Subcutaneous abdominal adipose tissue (tissue), 5 donors: Measurements from ENCODE around the gene SPACA6.
"Not testable (repeated sequence)": the region's sequence is repeated elsewhere in the genome, so short reads cannot be mapped to it uniquely, and the experiment has no call there.

Source experiments
- H3K27ac ChIP-seq: one replicate; pipeline ENCODE4 v1.7.0; 2013; ENCODE audit warnings: low read depth, mild to moderate bottlenecking, inconsistent platforms, low read length, moderate library complexity
- H3K27me3 ChIP-seq, 5 donors: one replicate each; pipeline ENCODE4 v1.7.0; 2013; ENCODE audit warnings: low read length in 5 of 5, inconsistent platforms in 1 of 5; ENCODE audit not compliant: control insufficient read depth in 5 of 5, insufficient read depth in 4 of 5
- H3K36me3 ChIP-seq, 5 donors: one replicate each; pipeline ENCODE4 v1.7.0; 2013; ENCODE audit warnings: low read length in 5 of 5; ENCODE audit not compliant: control insufficient read depth in 5 of 5, insufficient read depth in 5 of 5
- H3K4me1 ChIP-seq, 5 donors: one replicate each; pipeline ENCODE4 v1.7.0; 2013; ENCODE audit warnings: low read length in 5 of 5, mild to moderate bottlenecking in 3 of 5, moderate library complexity in 1 of 5; ENCODE audit not compliant: control insufficient read depth in 5 of 5, insufficient read depth in 5 of 5
- H3K4me3 ChIP-seq, 5 donors: one replicate each; pipeline ENCODE4 v1.7.0; 2013; ENCODE audit warnings: low read length in 5 of 5, low read depth in 1 of 5
- H3K9ac ChIP-seq, 5 donors: one replicate each; pipeline ENCODE4 v1.7.0; 2013; ENCODE audit warnings: low read length in 5 of 5, mild to moderate bottlenecking in 4 of 5, moderate library complexity in 3 of 5
- H3K9me3 ChIP-seq, 5 donors: one replicate each; pipeline ENCODE4 v1.7.0; 2013; ENCODE audit warnings: low read length in 5 of 5; ENCODE audit not compliant: control insufficient read depth in 5 of 5
- donor health status: healthy.
- donor health status: healthy.
- donor health status: healthy.
- donor health status: healthy.
- donor health status: healthy.

SPACA6 gene

GRCh38 chr19:51693260-51693659 lies at the start of gene SPACA6:
Gene SPACA6, plus strand, starts transcription at chr19:51693330. Its CDS starts 197 bp downstream, at chr19:51693527.
- H3K36me3 ChIP-seq = peaks cover 0 to 54% (median 40%) of the 10 kb centered on the region in 5 donors
- no peaks in the 10 kb centered on the region for H3K9me3 ChIP-seq
- no peaks in the 10 kb centered on the region for H3K27me3 ChIP-seq
- peaks cover 7 to 39% (median 35%) of the 10 kb centered on the region in 5 donors for H3K4me1 ChIP-seq
- H3K27ac ChIP-seq = peak within 1 kb of the TSS; percentile 94
- peak within 1 kb of the TSS in 3 of 5 donors; percentile 27 to 81 (median 67) for H3K4me3 ChIP-seq
- peak within 1 kb of the TSS; percentile 15 to 74 (median 34) for H3K9ac ChIP-seq

- Histone ChIP-seq H3K27ac (no peak overlapping the region), H3K4me1 (peaks cover 0 to 17% (median 3%) of the 10 kb centered on the region in 5 donors), H3K4me3 (no peak overlapping the region), H3K9me3 (no peaks in the 10 kb centered on the region), H3K9ac (no peak overlapping the region), H3K27me3 (peaks cover 0 to 17% (median 7%) of the 10 kb centered on the region in 5 donors), H3K36me3 (no peaks in the 10 kb centered on the region)
These were observed 48.4 kb upstream of the SPACA6 start for GRCh38 chr19:51644636-51645271.

- H3K36me3 ChIP-seq, H3K27ac ChIP-seq: not testable (repeated sequence)
- H3K4me1 ChIP-seq = peaks cover 0 to 23% (median 3%) of the 10 kb centered on the region in 5 donors
These were observed 46.4 kb upstream of the SPACA6 start, which contains the start of gene SIGLEC14 for GRCh38 chr19:51646730-51647129. Gene SIGLEC14, minus strand, starts transcription at chr19:51646825. Its CDS starts 66 bp downstream, at chr19:51646759.

GRCh38 chr19:51647318-51647717 lies 45.8 kb upstream of the SPACA6 start:
- Histone ChIP-seq H3K36me3 (no peaks in the 10 kb centered on the region), H3K9me3 (no peaks in the 10 kb centered on the region), H3K4me3 (no peak overlapping the region), H3K27me3 (peaks cover 4 to 17% (median 7%) of the 10 kb centered on the region in 5 donors), H3K27ac (no peak overlapping the region), H3K9ac (no peak overlapping the region), H3K4me1 (peaks cover 0 to 23% (median 3%) of the 10 kb centered on the region in 5 donors)

More at GRCh38 chr19:51646730-51647129, 46.4 kb upstream of the SPACA6 start, which contains the start of gene SIGLEC14:
- peak within 1 kb of the TSS in 1 of 5 donors; percentile 40 for H3K4me3 ChIP-seq
- H3K9me3 ChIP-seq, H3K9ac ChIP-seq: not testable (repeated sequence)
- H3K27me3 ChIP-seq = peaks cover 1 to 17% (median 7%) of the 10 kb centered on the region in 5 donors

GRCh38 chr19:51651216-51651846 lies 41.8 kb upstream of the SPACA6 start:
- Histone ChIP-seq H3K9ac (no peak overlapping the region), H3K27ac (no peak overlapping the region), H3K27me3 (peaks cover 2 to 10% (median 4%) of the 10 kb centered on the region in 5 donors), H3K36me3 (no peaks in the 10 kb centered on the region), H3K9me3 (no peaks in the 10 kb centered on the region), H3K4me1 (peaks cover 0 to 10% (median 0%) of the 10 kb centered on the region in 5 donors), H3K4me3 (no peak overlapping the region)

- Histone ChIP-seq H3K9ac (no peak overlapping the region), H3K9me3 (no peaks in the 10 kb centered on the region), H3K36me3 (no peaks in the 10 kb centered on the region), H3K4me3 (no peak overlapping the region), H3K4me1 (peaks cover 0 to 11% (median 3%) of the 10 kb centered on the region in 5 donors), H3K27ac (no peak overlapping the region), H3K27me3 (peaks cover 0 to 10% (median 2%) of the 10 kb centered on the region in 5 donors)
These were observed 40.9 kb upstream of the SPACA6 start for GRCh38 chr19:51652266-51652665.

GRCh38 chr19:51653162-51653561 lies 40.0 kb upstream of the SPACA6 start:
- H3K27me3 ChIP-seq = peaks cover 0 to 10% (median 0%) of the 10 kb centered on the region in 5 donors
- H3K9me3 ChIP-seq = no peaks in the 10 kb centered on the region
- no peak overlapping the region for H3K27ac ChIP-seq
- H3K4me3 ChIP-seq = no peak overlapping the region
- H3K4me1 ChIP-seq = peaks cover 0 to 12% (median 3%) of the 10 kb centered on the region in 5 donors
- H3K9ac ChIP-seq = no peak overlapping the region
- H3K36me3 ChIP-seq = no peaks in the 10 kb centered on the region

- Histone ChIP-seq H3K27ac (no peak overlapping the region), H3K27me3 (peaks cover 0 to 10% (median 0%) of the 10 kb centered on the region in 5 donors), H3K4me1 (peaks cover 0 to 12% (median 3%) of the 10 kb centered on the region in 5 donors), H3K9me3 (no peaks in the 10 kb centered on the region), H3K4me3 (no peak overlapping the region), H3K36me3 (no peaks in the 10 kb centered on the region), H3K9ac (no peak overlapping the region)
These were observed 38.3 kb upstream of the SPACA6 start for GRCh38 chr19:51654783-51655182.

- Histone ChIP-seq H3K36me3 (no peaks in the 10 kb centered on the region), H3K9me3 (no peaks in the 10 kb centered on the region), H3K9ac (no peak overlapping the region), H3K4me3 (no peak overlapping the region), H3K4me1 (peaks cover 0 to 6% (median 3%) of the 10 kb centered on the region in 5 donors), H3K27ac (no peak overlapping the region), H3K27me3 (peaks cover 0 to 12% (median 4%) of the 10 kb centered on the region in 5 donors)
These were observed 32.0 kb upstream of the SPACA6 start for GRCh38 chr19:51660975-51661600.

- Histone ChIP-seq H3K4me1 (no peaks in the 10 kb centered on the region), H3K36me3 (no peaks in the 10 kb centered on the region), H3K27ac (no peak overlapping the region), H3K9ac (no peak overlapping the region), H3K9me3 (no peaks in the 10 kb centered on the region), H3K4me3 (no peak overlapping the region), H3K27me3 (peaks cover 0 to 15% (median 4%) of the 10 kb centered on the region in 5 donors)
These were observed 29.5 kb upstream of the SPACA6 start for GRCh38 chr19:51663650-51664049.
